Neuronal stem cell (in vitro differentiated cells): ENCODE measurements around the gene FIZ1.
A peak's percentile ranks its signal among the peaks of the same experiment; 100 is the strongest.
"Not testable (repeated sequence)": the region's sequence is repeated elsewhere in the genome, so short reads cannot be mapped to it uniquely, and the experiment has no call there.

Source experiments
- DNase-seq: peaks from one replicate; pipeline ENCODE4 v3.0.0-alpha.2; 2013; ENCODE audit warnings: low spot score
- H2AFZ ChIP-seq: one replicate; pipeline ENCODE4 v1.6.1; 2013; ENCODE audit warnings: mild to moderate bottlenecking, low read length, inconsistent platforms
- H2AK5ac ChIP-seq: 2 replicates; pipeline ENCODE4 v1.6.1; 2013; ENCODE audit warnings: low read depth, mild to moderate bottlenecking, inconsistent platforms, low read length, moderate library complexity, mixed read lengths
- H2BK120ac ChIP-seq: 2 replicates; pipeline ENCODE4 v1.6.1; 2013; ENCODE audit warnings: low read depth, mild to moderate bottlenecking, inconsistent platforms, low read length, moderate library complexity, mixed read lengths
- H2BK12ac ChIP-seq: one replicate; pipeline ENCODE4 v1.6.1; 2013; ENCODE audit warnings: low read length, inconsistent platforms
- H2BK15ac ChIP-seq: 2 replicates; pipeline ENCODE4 v1.6.1; 2013; ENCODE audit warnings: mild to moderate bottlenecking, low read length, inconsistent platforms, mixed read lengths
- H2BK5ac ChIP-seq: one replicate; pipeline ENCODE4 v1.6.1; 2013; ENCODE audit warnings: inconsistent platforms, mild to moderate bottlenecking, low read length, moderate library complexity
- H3K14ac ChIP-seq: one replicate; pipeline ENCODE4 v1.6.1; 2013; ENCODE audit warnings: low read length, inconsistent platforms
- H3K18ac ChIP-seq: 2 replicates; pipeline ENCODE4 v1.6.1; 2013; ENCODE audit warnings: low read length, inconsistent platforms
- H3K23ac ChIP-seq: 2 replicates; pipeline ENCODE4 v1.6.1; 2013; ENCODE audit warnings: low read depth, mild to moderate bottlenecking, mixed read lengths, low read length, inconsistent platforms; ENCODE audit not compliant: poor library complexity
- H3K27ac ChIP-seq: replicated peaks from 3 replicates; pipeline ENCODE4 v1.5.1; 2013; ENCODE audit warnings: low read length, inconsistent platforms
- H3K27me3 ChIP-seq, 3 experiments: 2 replicates each; pipeline ENCODE4 v1.6.1; 2013; ENCODE audit warnings: low read length in 3 of 3, mild to moderate bottlenecking in 2 of 3, inconsistent platforms in 1 of 3, low read depth in 1 of 3, mixed read lengths in 1 of 3, moderate library complexity in 1 of 3; ENCODE audit not compliant: control insufficient read depth in 3 of 3, insufficient read depth in 3 of 3
- H3K36me3 ChIP-seq, 2 donors: replicated peaks in 1 of 2; 2 replicates each; pipeline ENCODE4 v1.6.1; 2013; ENCODE audit warnings: low read length in 2 of 2; ENCODE audit not compliant: control insufficient read depth in 2 of 2, insufficient read depth in 2 of 2
- H3K4ac ChIP-seq: 2 replicates; pipeline ENCODE4 v1.6.1; 2013; ENCODE audit warnings: inconsistent platforms, mild to moderate bottlenecking, low read length, moderate library complexity
- H3K4me1 ChIP-seq, 2 donors: 1 replicate in 1 of 2; 2 replicates in 1 of 2; pipeline ENCODE4 v1.6.1; 2013; ENCODE audit warnings: low read length in 2 of 2, low read depth in 1 of 2; ENCODE audit not compliant: control insufficient read depth in 2 of 2, insufficient read depth in 1 of 2
- H3K4me2 ChIP-seq: one replicate; pipeline ENCODE4 v1.6.1; 2013; ENCODE audit warnings: mild to moderate bottlenecking, low read length, inconsistent platforms; ENCODE audit not compliant: insufficient read depth, poor library complexity, severe bottlenecking
- H3K4me3 ChIP-seq, 2 donors: 2 replicates each; pipeline ENCODE4 v1.5.1; 2013; ENCODE audit warnings: low read length in 2 of 2, mild to moderate bottlenecking in 2 of 2, inconsistent platforms in 1 of 2, moderate library complexity in 1 of 2
- H3K79me1 ChIP-seq: one replicate; pipeline ENCODE4 v1.6.1; 2013; ENCODE audit warnings: low read depth, mild to moderate bottlenecking, inconsistent platforms, low read length, moderate library complexity
- H3K9ac ChIP-seq: one replicate; pipeline ENCODE4 v1.6.1; 2013; ENCODE audit warnings: mild to moderate bottlenecking, low read depth, low read length, inconsistent platforms; ENCODE audit not compliant: poor library complexity
- H3K9me3 ChIP-seq, 2 donors: replicated peaks in 1 of 2; 2 replicates each; pipeline versions ENCODE3 to v1.6.1; 2013; ENCODE audit warnings: low read length in 2 of 2, mild to moderate bottlenecking in 2 of 2, inconsistent platforms in 1 of 2, low read depth in 1 of 2, mixed read lengths in 1 of 2, moderate library complexity in 1 of 2; ENCODE audit not compliant: control insufficient read depth in 2 of 2, insufficient read depth in 1 of 2
- H4K8ac ChIP-seq: one replicate; pipeline ENCODE4 v1.6.1; 2013; ENCODE audit warnings: low read depth, mild to moderate bottlenecking, inconsistent platforms, low read length, moderate library complexity
- H4K91ac ChIP-seq: one replicate; pipeline ENCODE4 v1.6.1; 2013; ENCODE audit warnings: low read length, low read depth, mild to moderate bottlenecking, inconsistent platforms; ENCODE audit not compliant: poor library complexity
- WGBS, 2 donors: extraction: QIAGEN DNeasy Blood & Tissue Kit; methylation state at CpG; one replicate each; pipeline ENCODE4 v1.1.7; 2013; ENCODE audit warnings: missing lambda C conversion rate in 2 of 2, mixed read lengths in 1 of 2; ENCODE audit not compliant: insufficient read length in 2 of 2, insufficient replicate concordance in 1 of 2; ENCODE audit errors: extremely low coverage in 2 of 2; 5-methylcytosine and 5-hydroxymethylcytosine counted together

The FIZ1 gene

GRCh38 chr19:55584871-55585270, 14.4 kb downstream of the FIZ1 start:
- H2BK120ac ChIP-seq: no peak overlapping the region
- H3K27me3 ChIP-seq: no peaks in the 10 kb centered on the region
- no peak overlapping the region for H3K9ac ChIP-seq
- no peak overlapping the region for H3K4me3 ChIP-seq
- peak overlapping the region; percentile 48 for H3K18ac ChIP-seq
- peak overlapping the region; percentile 68 for H4K91ac ChIP-seq
- H3K27ac ChIP-seq: peak overlapping the region; percentile 44
- H3K23ac ChIP-seq: no peak overlapping the region
- H3K4ac ChIP-seq: no peak overlapping the region
- H2BK12ac ChIP-seq: no peak overlapping the region
- no peaks in the 10 kb centered on the region for H3K36me3 ChIP-seq
- H2AFZ ChIP-seq: peak overlapping the region; percentile 86
- H3K14ac ChIP-seq: no peak overlapping the region
- H3K4me2 ChIP-seq: no peak overlapping the region
- H2BK5ac ChIP-seq: peak overlapping the region; percentile 95
- WGBS, 2 donors: no CpG with 5 or more reads among the region's 11 CpGs
- no peak overlapping the region for H4K8ac ChIP-seq
- H3K4me1 ChIP-seq: peaks cover 10 to 17% of the 10 kb centered on the region in 2 donors
- peaks cover 2% of the 10 kb centered on the region for H3K79me1 ChIP-seq
- H3K9me3 ChIP-seq: no peaks in the 10 kb centered on the region
- peak overlapping the region; percentile 52 for H2BK15ac ChIP-seq
- no peak overlapping the region for H2AK5ac ChIP-seq
- DNase-seq: no peak

DNA sequence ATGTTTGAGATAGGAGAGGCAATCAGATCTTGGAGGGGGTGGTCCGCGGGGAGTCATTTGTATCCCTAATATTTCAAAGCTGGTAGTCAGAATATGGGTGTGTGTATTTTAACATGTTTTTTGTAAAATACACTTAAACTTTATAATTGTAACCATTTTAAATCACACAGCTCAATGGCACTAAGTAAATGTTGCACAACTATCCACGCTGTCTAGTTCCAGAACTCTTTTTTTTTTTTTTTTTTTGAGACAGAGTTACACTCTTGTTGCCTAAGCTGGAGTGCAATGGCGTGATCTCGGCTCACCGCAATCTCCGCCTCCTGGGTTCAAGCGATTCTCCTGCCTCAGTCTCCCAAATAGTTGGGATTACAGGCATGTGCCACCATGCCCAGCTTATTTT, 15.4 kb downstream of the FIZ1 start:
- DNase-seq, H2AK5ac ChIP-seq, H3K4me2 ChIP-seq, H3K27ac ChIP-seq, H3K4me3 ChIP-seq, H2BK120ac ChIP-seq, H2BK15ac ChIP-seq, H3K9me3 ChIP-seq, H2BK12ac ChIP-seq, H3K14ac ChIP-seq, H2AFZ ChIP-seq, H3K36me3 ChIP-seq, H4K8ac ChIP-seq, H3K23ac ChIP-seq, H4K91ac ChIP-seq, H3K9ac ChIP-seq, H3K18ac ChIP-seq, H3K27me3 ChIP-seq, H3K4ac ChIP-seq: not testable (repeated sequence)
- Histone ChIP-seq H2BK5ac (peak overlapping the region; percentile 95), H3K4me1 (peaks cover 12 to 17% of the 10 kb centered on the region in 2 donors), H3K79me1 (peaks cover 11% of the 10 kb centered on the region)
- no CpG with 5 or more reads among the region's 8 CpGs for WGBS, 2 donors

DNA sequence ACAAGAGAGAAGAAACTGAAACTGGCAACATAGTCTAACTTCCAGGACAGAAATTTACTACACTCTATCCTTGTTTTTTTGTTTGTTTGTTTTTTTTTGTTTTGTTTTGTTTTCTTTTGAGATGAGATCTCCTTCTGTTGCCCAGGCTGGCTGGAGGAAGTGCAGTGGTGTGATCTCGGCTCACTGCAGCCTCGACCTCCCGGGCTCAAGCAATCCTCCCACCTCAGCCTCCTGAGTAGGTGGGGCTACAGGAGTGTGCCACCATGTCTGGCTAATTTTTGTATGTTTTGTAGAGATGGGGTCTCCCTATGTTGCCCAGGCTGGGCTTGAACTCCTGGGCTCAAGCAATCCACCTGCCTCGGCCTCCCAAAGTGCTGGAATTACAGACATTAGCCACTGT, 17.0 kb downstream of the FIZ1 start:
- not testable (repeated sequence) for H3K27me3 ChIP-seq, H3K36me3 ChIP-seq, H3K4me2 ChIP-seq, H2BK120ac ChIP-seq, H2BK15ac ChIP-seq, H3K4me3 ChIP-seq, H3K4ac ChIP-seq, H4K8ac ChIP-seq, H3K9ac ChIP-seq, H2BK12ac ChIP-seq, H3K23ac ChIP-seq, H3K14ac ChIP-seq, H3K27ac ChIP-seq, H3K18ac ChIP-seq, H3K9me3 ChIP-seq, H2AK5ac ChIP-seq, H2AFZ ChIP-seq, DNase-seq, H4K91ac ChIP-seq, H2BK5ac ChIP-seq
- no CpG with 5 or more reads among the region's 4 CpGs for WGBS, 2 donors
- H3K4me1 ChIP-seq: peaks cover 12 to 17% of the 10 kb centered on the region in 2 donors
- peaks cover 14% of the 10 kb centered on the region for H3K79me1 ChIP-seq

GRCh38 chr19:55581823-55582223, 17.5 kb downstream of the FIZ1 start:
- no peak overlapping the region for H3K14ac ChIP-seq
- H3K79me1 ChIP-seq: peaks cover 14% of the 10 kb centered on the region
- H4K91ac ChIP-seq: no peak overlapping the region
- H2BK120ac ChIP-seq: no peak overlapping the region
- DNase-seq: no peak
- no peak overlapping the region for H3K27ac ChIP-seq
- no peak overlapping the region for H4K8ac ChIP-seq
- peaks cover 12 to 13% of the 10 kb centered on the region in 2 donors for H3K4me1 ChIP-seq
- H3K9me3 ChIP-seq: no peaks in the 10 kb centered on the region
- no peak overlapping the region for H2BK15ac ChIP-seq
- no peak overlapping the region for H2BK12ac ChIP-seq
- H3K36me3 ChIP-seq: peaks cover 10 to 13% of the 10 kb centered on the region in 2 donors
- WGBS, 2 donors: no CpG with 5 or more reads among the region's 6 CpGs
- H2AK5ac ChIP-seq: no peak overlapping the region
- H2AFZ ChIP-seq: no peak overlapping the region
- no peak overlapping the region for H3K4me2 ChIP-seq
- no peak overlapping the region for H3K9ac ChIP-seq
- H3K23ac ChIP-seq: no peak overlapping the region
- no peak overlapping the region for H2BK5ac ChIP-seq
- H3K4ac ChIP-seq: no peak overlapping the region
- H3K18ac ChIP-seq: no peak overlapping the region
- no peaks in the 10 kb centered on the region for H3K27me3 ChIP-seq
- H3K4me3 ChIP-seq: no peak overlapping the region
